ENCODE data around the gene SHC1.

Gene SHC1

DNA sequence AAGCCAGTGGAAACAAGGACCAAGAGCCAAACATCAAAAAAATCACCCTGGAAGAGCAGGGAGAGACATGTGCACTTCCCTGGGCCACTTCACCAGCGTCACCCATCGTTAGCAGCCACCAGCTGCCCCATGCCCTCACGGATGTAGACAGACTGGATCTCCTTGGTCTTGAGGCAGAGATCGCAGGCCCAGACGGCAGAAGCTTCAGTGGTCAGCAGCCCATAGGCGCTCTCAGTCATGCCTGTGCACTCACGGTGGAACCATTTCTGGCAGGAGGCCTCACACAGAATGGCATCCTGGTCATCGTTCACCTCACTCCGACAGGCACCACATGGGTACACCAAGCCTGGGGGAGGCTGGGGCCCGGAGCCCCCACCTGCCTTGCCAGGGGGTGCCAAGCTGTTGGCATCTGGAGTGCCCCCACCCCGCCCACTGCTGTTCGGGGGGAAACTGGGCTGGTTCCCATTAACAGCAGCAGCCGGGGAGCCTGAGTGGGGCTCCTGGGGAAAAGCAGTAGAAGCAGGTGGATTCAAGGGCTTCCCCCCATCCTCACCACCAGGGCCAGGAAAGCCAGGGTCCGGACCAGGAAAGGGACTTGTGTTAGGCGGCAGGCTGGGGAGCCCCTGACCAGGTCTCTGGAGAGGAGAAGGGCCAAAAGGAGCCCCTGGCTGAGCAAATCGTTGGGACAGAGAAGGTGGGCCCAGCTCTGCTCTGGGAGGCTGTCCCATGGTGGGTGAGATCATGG lies 11.7 kb downstream of the SHC1 start:
- Histone ChIP-seq H3K4me3 (ENCODE audit: low read depth in 1 of 2, low read length in 2 of 2) (no peak overlapping the region), H3K79me2 (ENCODE audit: insufficient read depth, low read length) (peaks cover 54% of the 10 kb centered on the region), H3K9me3 (ENCODE audit: insufficient read depth, low read length, severe bottlenecking) (no peaks in the 10 kb centered on the region), H4K20me1 (ENCODE audit: insufficient read depth, low read length) (peaks cover 25% of the 10 kb centered on the region; the same call in 1 of the 2 replicates), H3K4me1 (ENCODE audit: insufficient read depth, low read length) (peaks cover 75% of the 10 kb centered on the region), H3K27ac (ENCODE audit: low read length) (no peak overlapping the region), H3K36me3 (ENCODE audit: insufficient read depth, low read length) (peaks cover 27% of the 10 kb centered on the region), H3K4me2 (ENCODE audit: insufficient read depth, low read length) (no peak overlapping the region), H3K9ac (ENCODE audit: low read depth, low read length) (no peak overlapping the region), H2AFZ (ENCODE audit: low read depth, low read length) (no peak overlapping the region), H3K27me3 (ENCODE audit: insufficient read depth, low read length, poor library complexity) (no peaks in the 10 kb centered on the region)
- DNase-seq (no peak), ATAC-seq (ENCODE audit: insufficient read depth, low read depth) (no peak)
- TF ChIP-seq, protein P1, sequence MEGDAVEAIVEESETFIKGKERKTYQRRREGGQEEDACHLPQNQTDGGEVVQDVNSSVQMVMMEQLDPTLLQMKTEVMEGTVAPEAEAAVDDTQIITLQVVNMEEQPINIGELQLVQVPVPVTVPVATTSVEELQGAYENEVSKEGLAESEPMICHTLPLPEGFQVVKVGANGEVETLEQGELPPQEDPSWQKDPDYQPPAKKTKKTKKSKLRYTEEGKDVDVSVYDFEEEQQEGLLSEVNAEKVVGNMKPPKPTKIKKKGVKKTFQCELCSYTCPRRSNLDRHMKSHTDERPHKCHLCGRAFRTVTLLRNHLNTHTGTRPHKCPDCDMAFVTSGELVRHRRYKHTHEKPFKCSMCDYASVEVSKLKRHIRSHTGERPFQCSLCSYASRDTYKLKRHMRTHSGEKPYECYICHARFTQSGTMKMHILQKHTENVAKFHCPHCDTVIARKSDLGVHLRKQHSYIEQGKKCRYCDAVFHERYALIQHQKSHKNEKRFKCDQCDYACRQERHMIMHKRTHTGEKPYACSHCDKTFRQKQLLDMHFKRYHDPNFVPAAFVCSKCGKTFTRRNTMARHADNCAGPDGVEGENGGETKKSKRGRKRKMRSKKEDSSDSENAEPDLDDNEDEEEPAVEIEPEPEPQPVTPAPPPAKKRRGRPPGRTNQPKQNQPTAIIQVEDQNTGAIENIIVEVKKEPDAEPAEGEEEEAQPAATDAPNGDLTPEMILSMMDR (IDR thresholded peaks at IDR 0.05; ENCODE audit: borderline replicate concordance, extremely low read depth, low read length, poor library complexity, severe bottlenecking) = no peak
- TF ChIP-seq EZH2 (IDR thresholded peaks at IDR 0.05; ENCODE audit: borderline replicate concordance, low read depth, low read length, severe bottlenecking) = no peak

DNA sequence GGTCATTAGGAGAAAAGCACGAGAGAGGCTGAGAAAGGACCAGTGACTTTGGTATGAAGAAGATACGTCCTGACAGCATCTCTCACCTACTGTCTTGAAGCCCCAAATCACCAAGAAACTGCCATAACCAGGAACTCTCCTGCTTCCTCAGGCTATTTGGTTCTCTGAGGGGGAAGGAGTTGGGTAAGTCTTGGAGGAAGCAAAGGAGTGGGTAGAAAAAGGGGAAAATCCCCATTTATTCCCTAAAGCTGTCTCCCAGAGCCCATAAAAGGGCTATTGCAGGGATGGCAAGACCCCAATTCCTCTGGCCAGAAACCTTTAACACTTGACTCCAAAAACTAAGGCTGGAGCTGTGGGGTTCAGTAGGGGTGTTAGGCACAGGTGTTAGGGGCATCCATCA lies 12.5 kb downstream of the SHC1 start:
- Histone ChIP-seq H3K9me3 (ENCODE audit: insufficient read depth, low read length, severe bottlenecking) (no peaks in the 10 kb centered on the region), H3K79me2 (ENCODE audit: insufficient read depth, low read length) (peaks cover 54% of the 10 kb centered on the region), H4K20me1 (ENCODE audit: insufficient read depth, low read length) (peaks cover 25% of the 10 kb centered on the region), H3K4me1 (ENCODE audit: insufficient read depth, low read length) (peaks cover 75% of the 10 kb centered on the region), H2AFZ (ENCODE audit: low read depth, low read length) (no peak overlapping the region), H3K4me2 (ENCODE audit: insufficient read depth, low read length) (no peak overlapping the region), H3K36me3 (ENCODE audit: insufficient read depth, low read length) (peaks cover 19% of the 10 kb centered on the region), H3K27ac (ENCODE audit: low read length) (no peak overlapping the region), H3K9ac (ENCODE audit: low read depth, low read length) (no peak overlapping the region), H3K4me3 (ENCODE audit: low read depth in 1 of 2, low read length in 2 of 2) (no peak overlapping the region), H3K27me3 (ENCODE audit: insufficient read depth, low read length, poor library complexity) (no peaks in the 10 kb centered on the region)
- DNase-seq (no peak), ATAC-seq (ENCODE audit: insufficient read depth, low read depth) (no peak)
- TF ChIP-seq EZH2 (IDR thresholded peaks at IDR 0.05; ENCODE audit: borderline replicate concordance, low read depth, low read length, severe bottlenecking) = no peak
- TF ChIP-seq, protein P1 (IDR thresholded peaks at IDR 0.05; ENCODE audit: borderline replicate concordance, extremely low read depth, low read length, poor library complexity, severe bottlenecking) = no peak

DNA sequence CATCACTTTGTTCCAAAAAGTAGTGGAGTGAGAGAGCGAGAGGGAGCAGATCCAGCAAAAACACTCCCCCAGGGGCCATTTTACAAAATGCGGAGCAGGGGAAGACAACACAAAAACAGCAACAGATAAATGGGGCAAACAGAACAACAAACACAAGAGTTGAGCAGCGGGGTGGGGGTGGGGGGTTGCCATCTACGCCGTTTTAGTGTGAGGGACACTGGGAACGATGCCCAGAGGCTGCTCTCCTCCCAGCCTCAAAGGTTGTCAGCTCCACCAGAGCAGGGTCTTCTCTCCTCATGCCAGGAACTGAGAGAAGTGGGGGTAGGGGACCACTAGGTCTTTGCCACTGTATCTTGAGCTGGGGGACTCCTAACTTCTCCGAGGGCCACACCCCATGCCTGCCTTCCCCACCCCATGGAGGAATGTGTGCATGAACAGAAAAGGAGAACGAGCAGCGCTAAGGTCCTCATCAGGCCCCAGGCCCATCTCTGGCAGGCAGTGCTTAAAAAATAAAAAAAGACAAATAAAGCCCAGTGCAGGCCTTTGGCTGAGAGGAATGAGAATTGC lies 13.4 kb downstream of the SHC1 start:
- Histone ChIP-seq H2AFZ (ENCODE audit: low read depth, low read length) (no peak overlapping the region), H3K4me1 (ENCODE audit: insufficient read depth, low read length) (peaks cover 71% of the 10 kb centered on the region), H3K4me2 (ENCODE audit: insufficient read depth, low read length) (no peak overlapping the region), H3K9ac (ENCODE audit: low read depth, low read length) (no peak overlapping the region), H3K36me3 (ENCODE audit: insufficient read depth, low read length) (peaks cover 15% of the 10 kb centered on the region), H3K79me2 (ENCODE audit: insufficient read depth, low read length) (peaks cover 50% of the 10 kb centered on the region), H4K20me1 (ENCODE audit: insufficient read depth, low read length) (peaks cover 25% of the 10 kb centered on the region), H3K9me3 (ENCODE audit: insufficient read depth, low read length, severe bottlenecking) (no peaks in the 10 kb centered on the region), H3K27me3 (ENCODE audit: insufficient read depth, low read length, poor library complexity) (no peaks in the 10 kb centered on the region), H3K4me3 (ENCODE audit: low read depth in 1 of 2, low read length in 2 of 2) (no peak overlapping the region), H3K27ac (ENCODE audit: low read length) (no peak overlapping the region; the same call in 1 of the 2 replicates)
- DNase-seq (no peak), ATAC-seq (ENCODE audit: insufficient read depth, low read depth) (no peak)
- TF ChIP-seq, protein P1 (IDR thresholded peaks at IDR 0.05; ENCODE audit: borderline replicate concordance, extremely low read depth, low read length, poor library complexity, severe bottlenecking) = no peak
- no peak for TF ChIP-seq EZH2 (IDR thresholded peaks at IDR 0.05; ENCODE audit: borderline replicate concordance, low read depth, low read length, severe bottlenecking)

All from DND-41 (cell line).